Subcutaneous abdominal adipose tissue (tissue), 5 donors: ENCODE measurements around the gene KRT77.

Experiments used
- H3K27ac ChIP-seq: one replicate; pipeline ENCODE4 v1.7.0; 2013; ENCODE audit warnings: low read depth, mild to moderate bottlenecking, inconsistent platforms, low read length, moderate library complexity
- H3K27me3 ChIP-seq, 5 donors: one replicate each; pipeline ENCODE4 v1.7.0; 2013; ENCODE audit warnings: low read length in 5 of 5, inconsistent platforms in 1 of 5; ENCODE audit not compliant: control insufficient read depth in 5 of 5, insufficient read depth in 4 of 5
- H3K36me3 ChIP-seq, 5 donors: one replicate each; pipeline ENCODE4 v1.7.0; 2013; ENCODE audit warnings: low read length in 5 of 5; ENCODE audit not compliant: control insufficient read depth in 5 of 5, insufficient read depth in 5 of 5
- H3K4me1 ChIP-seq, 5 donors: one replicate each; pipeline ENCODE4 v1.7.0; 2013; ENCODE audit warnings: low read length in 5 of 5, mild to moderate bottlenecking in 3 of 5, moderate library complexity in 1 of 5; ENCODE audit not compliant: control insufficient read depth in 5 of 5, insufficient read depth in 5 of 5
- H3K4me3 ChIP-seq, 5 donors: one replicate each; pipeline ENCODE4 v1.7.0; 2013; ENCODE audit warnings: low read length in 5 of 5, low read depth in 1 of 5
- H3K9ac ChIP-seq, 5 donors: one replicate each; pipeline ENCODE4 v1.7.0; 2013; ENCODE audit warnings: low read length in 5 of 5, mild to moderate bottlenecking in 4 of 5, moderate library complexity in 3 of 5
- H3K9me3 ChIP-seq, 5 donors: one replicate each; pipeline ENCODE4 v1.7.0; 2013; ENCODE audit warnings: low read length in 5 of 5; ENCODE audit not compliant: control insufficient read depth in 5 of 5
- donor health status: healthy.
- donor health status: healthy.
- donor health status: healthy.
- donor health status: healthy.
- donor health status: healthy.

KRT77 gene

DNA sequence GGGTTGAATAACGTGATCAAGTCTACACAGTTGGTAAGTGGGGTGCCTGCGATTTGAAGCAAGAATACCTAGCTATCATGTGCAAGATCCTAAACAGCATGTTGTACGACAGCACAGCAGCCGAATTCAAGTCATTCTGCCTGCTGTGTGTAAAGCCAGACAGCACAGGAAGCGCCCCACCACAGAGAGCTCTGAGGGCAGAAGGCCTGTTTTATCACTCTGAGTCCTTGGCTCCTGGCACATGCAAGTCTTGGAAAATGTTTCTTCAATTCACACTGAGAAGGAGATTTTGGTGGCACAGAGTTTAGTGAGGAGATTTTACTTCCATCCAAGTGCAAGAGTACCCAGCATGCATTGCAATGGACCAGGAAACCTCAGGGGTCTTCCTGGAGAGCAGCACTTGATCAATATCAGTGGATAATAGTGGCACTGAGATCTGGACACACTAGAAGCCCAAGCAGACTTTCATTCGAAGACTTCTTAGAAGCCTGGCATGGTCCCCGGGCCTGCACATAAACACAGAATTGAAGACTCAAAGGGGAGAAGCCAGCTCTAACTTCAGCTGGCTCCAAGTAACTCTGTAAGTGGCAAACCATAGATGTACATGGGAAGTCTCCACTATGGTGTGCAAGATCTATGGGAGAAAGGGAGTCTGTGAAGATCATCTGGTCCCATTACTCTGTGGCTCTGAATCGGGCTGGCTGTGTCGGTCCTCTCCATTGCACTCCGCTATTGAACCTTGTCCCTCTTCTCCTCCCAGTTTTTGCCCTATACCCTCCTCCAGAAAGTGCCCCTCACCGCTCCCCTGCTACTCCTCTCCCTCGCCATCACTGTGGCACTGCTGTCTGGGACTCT lies 21.6 kb downstream of the KRT77 start:
- H3K9ac ChIP-seq: no peak overlapping the region
- no peak overlapping the region for H3K27ac ChIP-seq
- peaks cover 0 to 21% (median 10%) of the 10 kb centered on the region in 5 donors for H3K27me3 ChIP-seq

DNA sequence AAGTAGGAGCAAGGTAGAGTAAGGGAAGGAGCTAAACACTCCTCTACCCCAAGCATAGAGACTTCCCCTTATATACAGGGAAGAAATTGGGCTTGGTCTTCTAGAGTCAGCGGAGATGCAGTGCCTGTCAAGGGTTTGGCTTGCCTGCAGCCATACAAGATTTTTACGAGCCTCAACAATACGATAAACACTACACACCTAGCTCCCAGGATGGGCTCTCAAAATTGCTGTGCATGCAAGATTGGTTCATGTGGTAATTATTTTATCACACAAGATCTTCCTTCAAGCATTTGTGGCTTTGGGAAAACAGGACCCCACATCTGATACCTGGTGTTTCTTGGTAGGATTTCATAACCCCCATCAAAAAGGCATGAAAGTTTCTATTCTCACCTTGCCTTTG lies 23.0 kb downstream of the KRT77 start, which contains the start of gene KRT1:
Gene KRT1, minus strand, starts transcription at position 45 of the 400 bp plus-strand sequence. CDS start 59 bp downstream, outside the sequence.
- H3K9me3 ChIP-seq: no peaks in the 10 kb centered on the region
- H3K27ac ChIP-seq: no peak within 1 kb of the TSS
- no peaks in the 10 kb centered on the region for H3K36me3 ChIP-seq
- no peaks in the 10 kb centered on the region for H3K4me1 ChIP-seq
- H3K4me3 ChIP-seq: no peak within 1 kb of the TSS
- H3K9ac ChIP-seq: no peak within 1 kb of the TSS
- peaks cover 0 to 13% (median 7%) of the 10 kb centered on the region in 5 donors for H3K27me3 ChIP-seq

More for the DNA sequence above, 21.6 kb downstream of the KRT77 start:
- Histone ChIP-seq H3K4me1 (no peaks in the 10 kb centered on the region), H3K36me3 (no peaks in the 10 kb centered on the region), H3K4me3 (no peak overlapping the region), H3K9me3 (no peaks in the 10 kb centered on the region)

DNA sequence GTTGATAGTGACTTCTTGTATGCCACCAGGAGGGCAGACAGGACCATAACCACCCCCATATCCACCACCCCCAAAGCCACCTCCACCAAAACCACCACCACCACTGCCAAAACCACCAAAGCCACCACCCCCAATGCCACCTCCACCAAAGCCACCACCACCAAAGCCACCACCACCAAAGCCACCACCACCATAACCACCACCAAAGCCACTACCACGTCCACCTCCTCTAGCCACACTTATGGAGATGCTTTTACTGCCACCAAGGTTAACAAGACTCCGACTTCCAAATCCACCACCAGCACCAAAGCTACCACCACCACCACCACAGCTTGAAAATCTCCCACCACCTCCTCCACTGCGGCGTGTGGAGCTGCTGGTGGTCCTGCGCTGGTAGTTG lies 23.4 kb downstream of the KRT77 start:
- no peak overlapping the region for H3K27ac ChIP-seq
- H3K4me1 ChIP-seq: no peaks in the 10 kb centered on the region
- peaks cover 0 to 13% (median 7%) of the 10 kb centered on the region in 5 donors for H3K27me3 ChIP-seq
- H3K9me3 ChIP-seq: no peaks in the 10 kb centered on the region
- H3K36me3 ChIP-seq: no peaks in the 10 kb centered on the region
- no peak overlapping the region for H3K9ac ChIP-seq
- H3K4me3 ChIP-seq: no peak overlapping the region

DNA sequence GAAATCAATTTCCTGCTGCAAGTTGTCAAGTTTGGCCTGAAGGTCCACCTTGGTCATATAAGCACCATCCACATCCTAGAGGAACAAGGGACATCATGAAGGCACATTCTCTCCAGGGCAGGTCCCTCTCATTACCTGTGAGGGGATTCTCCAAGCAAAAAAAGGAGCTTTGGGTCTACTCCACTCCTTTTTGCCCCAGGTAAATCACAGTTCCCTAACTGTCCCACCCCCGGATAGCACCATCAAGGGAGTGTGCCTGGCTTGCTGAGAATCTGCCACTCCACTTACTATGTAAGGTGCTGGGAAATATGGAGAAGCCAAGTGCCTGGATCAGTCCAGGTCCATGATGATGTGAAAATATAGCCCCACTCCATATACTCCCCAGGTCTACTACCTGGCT lies 25.7 kb downstream of the KRT77 start:
- Histone ChIP-seq H3K27ac (no peak overlapping the region), H3K4me1 (no peaks in the 10 kb centered on the region), H3K36me3 (no peaks in the 10 kb centered on the region), H3K9me3 (no peaks in the 10 kb centered on the region), H3K9ac (no peak overlapping the region), H3K4me3 (no peak overlapping the region), H3K27me3 (peaks cover 0 to 7% (median 3%) of the 10 kb centered on the region in 5 donors)

DNA sequence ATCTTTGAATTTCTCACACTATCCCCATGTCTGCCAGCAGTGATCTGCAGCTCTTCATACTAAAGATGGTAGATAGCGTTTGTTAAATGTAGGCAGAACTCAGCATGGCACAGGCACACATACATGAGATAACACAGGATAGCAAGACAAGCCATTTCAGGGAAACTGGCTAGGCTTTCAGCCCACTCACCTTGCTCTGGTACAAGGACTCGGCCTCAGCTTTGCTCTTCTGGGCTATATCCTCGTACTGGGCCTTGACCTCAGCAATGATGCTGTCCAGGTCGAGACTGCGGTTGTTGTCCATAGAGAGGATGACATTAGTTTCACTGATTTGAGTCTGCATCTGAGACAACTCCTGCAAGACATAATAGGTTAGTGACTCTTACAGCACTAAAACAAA lies 26.2 kb downstream of the KRT77 start:
- H3K27ac ChIP-seq: no peak overlapping the region
- no peak overlapping the region for H3K9ac ChIP-seq
- peaks cover 0 to 7% (median 3%) of the 10 kb centered on the region in 5 donors for H3K27me3 ChIP-seq
- H3K9me3 ChIP-seq: no peaks in the 10 kb centered on the region
- H3K4me1 ChIP-seq: no peaks in the 10 kb centered on the region
- H3K4me3 ChIP-seq: no peak overlapping the region
- no peaks in the 10 kb centered on the region for H3K36me3 ChIP-seq

DNA sequence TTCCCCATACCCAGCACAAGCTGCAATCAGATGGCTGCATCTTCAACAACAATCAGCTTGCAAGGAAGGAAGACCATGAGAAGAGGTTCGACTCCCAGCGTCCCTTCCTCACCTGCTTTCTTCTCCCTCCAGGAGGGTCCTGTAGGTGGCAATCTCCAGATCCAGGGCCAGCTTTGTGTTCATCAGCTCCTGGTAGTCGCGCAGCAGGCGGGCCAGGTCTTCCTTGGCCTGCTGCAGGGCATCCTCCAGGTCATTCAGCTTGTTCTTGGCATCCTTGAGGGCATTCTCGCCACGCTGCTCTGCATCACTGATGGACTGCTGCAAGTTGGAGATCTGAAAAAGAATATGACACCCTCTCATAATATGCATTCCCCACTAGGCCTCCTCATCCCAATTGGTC lies 27.2 kb downstream of the KRT77 start:
- Histone ChIP-seq H3K4me1 (no peaks in the 10 kb centered on the region), H3K27ac (no peak overlapping the region), H3K36me3 (no peaks in the 10 kb centered on the region), H3K9ac (no peak overlapping the region), H3K4me3 (no peak overlapping the region), H3K9me3 (no peaks in the 10 kb centered on the region), H3K27me3 (peaks cover 0 to 7% (median 3%) of the 10 kb centered on the region in 5 donors)

DNA sequence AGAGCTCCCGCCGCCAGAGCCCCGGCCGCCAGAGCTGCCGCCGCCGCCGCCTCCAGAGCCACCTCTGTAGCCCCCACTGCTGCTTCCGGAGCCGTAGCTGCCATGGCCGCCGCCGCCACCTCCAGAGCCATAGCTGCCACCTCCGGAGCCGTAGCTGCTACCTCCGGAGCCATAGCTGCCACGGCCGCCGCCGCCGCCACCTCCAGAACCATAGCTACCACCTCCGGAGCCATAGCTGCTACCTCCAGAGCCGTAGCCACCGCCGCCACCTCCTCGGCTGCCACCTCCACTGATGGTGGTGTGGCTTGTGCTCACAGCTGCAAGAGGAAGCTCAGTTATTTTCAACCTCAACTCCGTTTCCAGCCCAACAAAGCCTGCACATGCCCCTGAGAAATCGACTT lies 28.0 kb downstream of the KRT77 start:
- no peaks in the 10 kb centered on the region for H3K4me1 ChIP-seq

DNA sequence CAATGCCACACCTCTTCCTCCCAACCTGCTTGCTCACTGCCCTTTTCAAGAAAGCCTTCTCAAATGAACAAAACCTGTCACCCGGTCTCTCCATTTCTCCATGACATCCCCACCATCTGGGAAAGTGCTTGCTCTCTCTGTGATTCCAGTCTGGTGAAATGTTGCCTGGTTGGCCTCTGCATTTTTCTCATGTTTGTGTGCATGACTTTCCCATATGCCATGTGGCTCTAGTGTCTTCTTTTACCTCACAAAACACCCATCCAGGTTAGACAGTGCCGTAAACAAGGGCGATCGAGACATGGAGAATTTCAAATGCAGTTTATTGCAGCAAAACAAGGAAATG lies 28.9 kb downstream of the KRT77 start:
- H3K9ac ChIP-seq: no peak overlapping the region
- H3K27ac ChIP-seq: no peak overlapping the region
- H3K4me1 ChIP-seq: no peaks in the 10 kb centered on the region
- H3K4me3 ChIP-seq: no peak overlapping the region
- H3K9me3 ChIP-seq: no peaks in the 10 kb centered on the region
- H3K27me3 ChIP-seq: peaks cover 0 to 3% (median 2%) of the 10 kb centered on the region in 5 donors
- no peaks in the 10 kb centered on the region for H3K36me3 ChIP-seq

More for the DNA sequence above, 28.0 kb downstream of the KRT77 start:
- Histone ChIP-seq H3K27me3 (peaks cover 0 to 7% (median 3%) of the 10 kb centered on the region in 5 donors), H3K9ac (no peak overlapping the region), H3K27ac (no peak overlapping the region), H3K36me3 (no peaks in the 10 kb centered on the region), H3K9me3 (no peaks in the 10 kb centered on the region), H3K4me3 (no peak overlapping the region)

DNA sequence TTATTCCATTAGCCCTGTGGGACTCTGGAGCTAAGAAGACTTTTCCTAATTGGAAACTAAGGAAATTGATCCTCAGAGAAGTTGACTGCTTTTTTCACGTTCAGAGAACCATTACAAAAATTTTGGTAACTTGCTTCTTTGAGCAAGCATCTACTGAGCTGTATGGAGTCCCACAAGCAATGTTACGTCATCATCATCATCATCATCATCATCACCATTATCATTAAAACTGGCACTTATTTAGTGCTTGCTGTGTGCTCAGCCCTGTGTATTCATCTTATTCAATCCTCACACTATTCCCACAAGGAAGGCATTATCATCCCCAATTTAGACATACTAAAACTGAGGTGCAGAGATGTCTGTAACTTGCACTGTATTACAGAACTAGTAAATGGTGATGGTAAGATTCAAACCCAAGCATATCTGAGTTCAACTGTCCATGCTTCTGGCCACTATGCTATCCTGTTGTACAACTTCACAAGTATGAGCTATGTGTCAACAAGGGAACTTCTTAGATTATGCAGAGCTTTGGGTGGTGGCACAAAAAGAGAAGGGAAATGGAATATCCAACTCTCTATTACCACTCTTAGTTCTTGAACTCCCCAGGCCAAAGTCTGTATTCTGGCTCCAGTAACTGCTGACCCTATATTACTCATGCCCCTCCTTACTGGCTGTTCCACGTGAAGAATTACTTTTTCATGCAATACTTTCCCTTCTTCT lies 29.5 kb downstream of the KRT77 start:
- H3K4me3 ChIP-seq: no peak overlapping the region
- peaks cover 0 to 3% (median 2%) of the 10 kb centered on the region in 5 donors for H3K27me3 ChIP-seq
- no peaks in the 10 kb centered on the region for H3K9me3 ChIP-seq
- no peak overlapping the region for H3K9ac ChIP-seq
- no peak overlapping the region for H3K27ac ChIP-seq
- H3K36me3 ChIP-seq: no peaks in the 10 kb centered on the region
- H3K4me1 ChIP-seq: no peaks in the 10 kb centered on the region

DNA sequence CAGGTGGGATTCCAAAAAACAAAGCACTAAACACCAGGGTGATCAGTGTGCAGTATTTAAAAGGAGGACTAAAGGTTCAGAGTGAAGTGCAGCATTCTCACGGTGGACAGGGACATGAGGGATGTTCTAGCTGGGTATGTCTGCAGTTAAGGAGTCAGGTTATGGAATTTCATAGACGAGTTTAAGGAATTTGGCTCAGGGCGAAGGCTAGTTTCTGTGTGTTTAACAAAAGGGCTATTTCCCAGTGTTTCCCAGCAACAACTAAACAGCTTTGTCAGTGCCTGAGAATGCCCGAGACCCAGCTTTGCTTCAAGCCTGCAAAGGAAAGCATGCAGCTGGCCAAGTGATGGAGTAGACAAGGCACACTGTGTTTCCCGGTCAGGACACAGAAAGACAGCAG lies 30.1 kb downstream of the KRT77 start:
- Histone ChIP-seq H3K4me3 (no peak overlapping the region), H3K36me3 (no peaks in the 10 kb centered on the region), H3K27ac (no peak overlapping the region), H3K9me3 (no peaks in the 10 kb centered on the region), H3K9ac (no peak overlapping the region), H3K4me1 (no peaks in the 10 kb centered on the region), H3K27me3 (peaks cover 0 to 3% (median 2%) of the 10 kb centered on the region in 5 donors)
